Measurements from ENCODE around the gene APH1B. TPM values are rescaled to one million over a fixed set of nuclear protein-coding genes. Genes with fewer than 3 reads are reported as not detected.

The APH1B gene
- total RNA-seq, 1 experiment from 2014 or later: 5.8 TPM

DNA sequence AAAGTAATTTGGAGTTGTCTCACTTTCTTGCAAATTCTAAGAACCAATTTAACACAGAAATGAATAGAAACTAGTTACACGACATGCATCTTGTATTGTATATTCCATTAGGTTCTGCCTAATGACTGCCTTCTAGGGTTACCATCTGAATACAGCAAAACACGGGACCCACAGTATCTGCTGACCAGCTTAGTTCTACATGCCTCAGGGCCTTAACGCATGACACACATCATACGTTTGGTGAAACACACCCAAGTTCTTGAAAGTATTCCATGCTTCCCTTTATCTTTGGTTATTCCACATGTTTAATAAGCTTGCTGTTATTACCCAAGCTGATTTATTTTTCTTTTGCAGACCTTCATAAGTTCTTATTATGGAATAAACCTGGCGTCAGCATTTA, 27.9 kb downstream of the APH1B start:
- Histone ChIP-seq H3K27me3 (ENCODE audit: insufficient read depth, low read depth) (no peaks in the 10 kb centered on the region), H4K20me1 (ENCODE audit: insufficient read depth) (no peaks in the 10 kb centered on the region), H3K4me3 (no peak overlapping the region), H3K36me3 (ENCODE audit: low read depth) (no peaks in the 10 kb centered on the region), H3K9me3 (ENCODE audit: insufficient read depth, low read depth) (no peaks in the 10 kb centered on the region), H3K27ac (no peak overlapping the region), H3K9me2 (ENCODE audit: insufficient read depth) (no peaks in the 10 kb centered on the region), H3F3A (ENCODE audit: insufficient read depth, low read depth) (no peaks in the 10 kb centered on the region), H3K79me2 (ENCODE audit: low read depth) (no peaks in the 10 kb centered on the region), H3K4me2 (no peak overlapping the region), H3K4me1 (replicated peaks; ENCODE audit: insufficient read depth) (no peaks in the 10 kb centered on the region), H2AFZ (no peak overlapping the region)
- DNase-seq: no peak
- TF ChIP-seq EZH2 (IDR thresholded peaks at IDR 0.05; ENCODE audit: low read depth) (no peak), CTCF (conservative IDR thresholded peaks at IDR 0.05) (no peak)
- intact Hi-C loops (cut with micrococcal nuclease; ENCODE audit: unreplicated experiment): no loop called here
- no TSS peak for BruUV-seq (replicated peaks)
- ChIA-PET CTCF (no interaction called here), POLR2A (ENCODE audit: unreplicated experiment) (interaction anchor here (0.5 kb wide), 1 partner anchor 244 kb away, joined by 3 read pairs; no protein-coding TSS in a partner anchor)

GRCh38 chr15:63306492-63307073, 29.2 kb downstream of the APH1B start:
- no peak overlapping the region for H2AFZ ChIP-seq
- no peaks in the 10 kb centered on the region for H3K9me2 ChIP-seq (ENCODE audit: insufficient read depth)
- no TSS peak for BruUV-seq (replicated peaks)
- no peak overlapping the region for H3K4me2 ChIP-seq
- ChIA-PET POLR2A (ENCODE audit: unreplicated experiment) (no interaction called here), CTCF (interaction anchor here (0.5 kb wide), 1 partner anchor 117 kb away, joined by 10 read pairs; the partner anchor contains the start of gene RAB8B)
- H3K27ac ChIP-seq: no peak overlapping the region
- H3K27me3 ChIP-seq (ENCODE audit: insufficient read depth, low read depth): no peaks in the 10 kb centered on the region
- H3F3A ChIP-seq (ENCODE audit: insufficient read depth, low read depth): no peaks in the 10 kb centered on the region
- H3K9me3 ChIP-seq (ENCODE audit: insufficient read depth, low read depth): no peaks in the 10 kb centered on the region
- H4K20me1 ChIP-seq (ENCODE audit: insufficient read depth): no peaks in the 10 kb centered on the region
- H3K4me3 ChIP-seq: no peak overlapping the region
- no peak for DNase-seq
- TF ChIP-seq CTCF (conservative IDR thresholded peaks at IDR 0.05) (no peak), EZH2 (IDR thresholded peaks at IDR 0.05; ENCODE audit: low read depth) (no peak)
- intact Hi-C loops (cut with micrococcal nuclease; ENCODE audit: unreplicated experiment): no loop called here
- no peaks in the 10 kb centered on the region for H3K36me3 ChIP-seq (ENCODE audit: low read depth)
- no peaks in the 10 kb centered on the region for H3K4me1 ChIP-seq (replicated peaks; ENCODE audit: insufficient read depth)
- H3K79me2 ChIP-seq (ENCODE audit: low read depth): no peaks in the 10 kb centered on the region

- Histone ChIP-seq H3K4me3 (no peak overlapping the region), H3K4me1 (replicated peaks; ENCODE audit: insufficient read depth) (no peaks in the 10 kb centered on the region), H3K27ac (no peak overlapping the region), H3K4me2 (no peak overlapping the region), H3F3A (ENCODE audit: insufficient read depth, low read depth) (no peaks in the 10 kb centered on the region), H3K36me3 (ENCODE audit: low read depth) (no peaks in the 10 kb centered on the region), H2AFZ (no peak overlapping the region), H4K20me1 (ENCODE audit: insufficient read depth) (no peaks in the 10 kb centered on the region; the same call in 1 of the 2 replicates), H3K9me3 (ENCODE audit: insufficient read depth, low read depth) (no peaks in the 10 kb centered on the region), H3K9me2 (ENCODE audit: insufficient read depth) (no peaks in the 10 kb centered on the region), H3K27me3 (ENCODE audit: insufficient read depth, low read depth) (no peaks in the 10 kb centered on the region), H3K79me2 (ENCODE audit: low read depth) (no peaks in the 10 kb centered on the region)
- no peak for TF ChIP-seq EZH2 (IDR thresholded peaks at IDR 0.05; ENCODE audit: low read depth)
- TF ChIP-seq CTCF (conservative IDR thresholded peaks at IDR 0.05): no peak
- no TSS peak for BruUV-seq (replicated peaks)
- no peak for DNase-seq
- POLR2A ChIA-PET (ENCODE audit: unreplicated experiment): no interaction called here
- intact Hi-C loops (cut with micrococcal nuclease; ENCODE audit: unreplicated experiment): no loop called here
- CTCF ChIA-PET: interaction anchor here (0.5 kb wide), 1 partner anchor 25 kb away, joined by 3 read pairs; no protein-coding TSS in a partner anchor
Observed at GRCh38 chr15:63308491-63308890, 31.1 kb downstream of the APH1B start.
